ENCODE measurements around the gene HPRT1.
"Not testable (repeated sequence)": the region's sequence is repeated elsewhere in the genome, so short reads cannot be mapped to it uniquely, and the experiment has no call there.

HPRT1 gene

GRCh38 chrX:134460005-134460861 is at the start of gene HPRT1:
Gene HPRT1 (plus strand): TSS chrX:134460165. CDS start chrX:134460312, 147 bp downstream.
- no peak for DNase-seq (ENCODE audit: low read depth)

DNA sequence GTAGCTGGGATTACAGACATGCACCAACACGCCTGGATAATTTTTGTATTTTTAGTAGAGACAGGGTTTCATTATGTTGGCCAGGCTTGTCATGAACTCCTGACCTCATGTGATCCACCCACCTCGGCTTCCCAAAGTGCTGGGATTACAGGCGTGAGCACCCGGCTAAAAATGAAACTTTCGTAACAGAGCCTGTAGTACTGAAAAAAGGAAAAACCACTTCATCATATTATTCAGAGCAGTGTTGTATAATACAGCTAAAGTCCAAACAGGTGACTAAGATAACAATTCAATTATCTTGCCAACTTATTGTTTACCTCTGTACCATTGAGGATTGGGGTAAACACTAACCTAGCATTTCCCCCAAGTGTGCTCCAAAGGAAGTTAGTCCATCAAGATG is 43.9 kb upstream of the HPRT1 start:
- DNase-seq (ENCODE audit: low read depth) = no peak

GRCh38 chrX:134418317-134419113 is 41.5 kb upstream of the HPRT1 start:
- no peak for DNase-seq (ENCODE audit: low read depth)

GRCh38 chrX:134419784-134420183 is 40.2 kb upstream of the HPRT1 start:
- no peak for DNase-seq (ENCODE audit: low read depth)

- peak; percentile 2 for DNase-seq (ENCODE audit: low read depth)
Measured at GRCh38 chrX:134423606-134424005, 36.4 kb upstream of the HPRT1 start.

DNA sequence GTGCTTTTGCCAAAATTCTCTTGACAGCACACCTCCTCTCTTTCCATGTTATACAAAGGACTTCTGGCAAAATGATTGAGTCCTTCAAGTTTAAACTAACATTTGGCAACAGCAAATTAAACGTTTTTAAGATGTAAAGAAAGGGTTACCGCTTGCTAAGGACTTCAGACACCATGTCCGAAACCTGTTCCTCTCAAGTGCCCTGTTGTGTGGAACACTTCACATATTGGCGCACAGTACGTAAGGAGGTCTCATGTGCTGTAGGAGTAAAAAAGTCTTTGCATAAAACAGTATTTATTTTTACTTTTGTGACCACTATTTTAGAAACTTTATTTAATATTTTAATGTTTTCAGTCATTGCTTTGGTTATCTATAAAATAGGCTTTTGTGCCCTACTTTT is 33.7 kb upstream of the HPRT1 start:
- DNase-seq (ENCODE audit: low read depth) = no peak

- DNase-seq (ENCODE audit: low read depth) = peak; percentile 52
Measured at GRCh38 chrX:134431894-134432293, 28.1 kb upstream of the HPRT1 start.

DNA sequence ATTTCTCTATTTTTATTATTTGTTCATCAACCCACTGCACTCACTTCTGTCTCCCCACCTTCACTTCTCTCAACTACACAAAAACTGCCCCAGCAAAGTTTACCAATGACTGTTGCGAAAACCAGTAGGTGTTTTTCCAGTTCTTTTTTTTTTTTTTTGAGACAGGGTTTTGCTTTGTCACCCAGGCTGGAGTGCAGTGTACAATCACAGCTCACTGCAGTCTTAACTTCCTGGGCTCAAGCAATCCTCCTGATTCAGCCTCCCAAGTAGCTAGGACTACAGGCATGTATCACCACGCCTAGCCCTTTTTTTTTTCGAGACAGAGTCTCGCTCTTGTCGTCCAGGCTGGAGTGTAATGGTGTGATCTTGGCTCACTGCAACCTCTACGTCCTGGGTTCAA is 24.1 kb upstream of the HPRT1 start:
- DNase-seq (ENCODE audit: low read depth) = no peak

GRCh38 chrX:134443020-134443419 is 16.9 kb upstream of the HPRT1 start:
- no peak for DNase-seq (ENCODE audit: low read depth)

DNA sequence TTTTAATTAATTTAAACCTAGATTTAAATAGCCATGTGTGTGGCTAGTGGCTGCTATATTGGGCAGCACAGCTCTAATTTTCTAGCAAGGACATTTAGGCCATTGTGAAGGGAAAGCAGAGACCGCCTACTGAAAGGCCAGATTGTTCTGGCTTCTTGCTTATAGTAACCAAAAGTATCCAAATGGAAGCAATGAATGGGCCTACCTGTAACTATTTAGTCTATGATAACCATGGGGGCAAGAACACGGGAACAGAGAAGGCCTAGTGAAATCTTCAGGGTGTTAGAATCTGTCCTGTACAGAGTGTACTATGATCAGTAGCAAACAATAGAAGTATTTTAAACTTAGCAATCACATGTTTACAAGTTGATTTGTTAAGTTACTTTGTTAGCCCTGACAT is 16.5 kb upstream of the HPRT1 start:
- no peak for DNase-seq (ENCODE audit: low read depth)

DNA sequence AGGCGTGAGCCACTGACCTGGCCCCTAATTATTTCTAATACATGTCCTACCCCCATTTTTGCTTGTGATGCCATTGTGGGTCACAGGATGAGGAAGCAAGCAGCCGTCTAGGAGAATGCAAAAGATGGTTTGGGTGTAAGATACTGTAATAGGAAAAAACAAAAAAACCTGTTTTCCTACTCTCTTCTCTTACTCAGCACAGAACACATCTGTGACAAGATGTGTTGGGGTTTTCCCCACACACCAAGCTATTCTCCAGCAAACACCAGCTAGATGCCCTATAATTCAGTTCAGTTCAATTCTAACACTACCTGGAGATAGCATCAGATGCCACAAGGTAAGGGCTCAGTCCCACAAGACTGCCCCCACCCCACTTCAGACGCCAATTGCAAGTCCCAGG is 15.3 kb upstream of the HPRT1 start:
- no peak for DNase-seq (ENCODE audit: low read depth)

DNA sequence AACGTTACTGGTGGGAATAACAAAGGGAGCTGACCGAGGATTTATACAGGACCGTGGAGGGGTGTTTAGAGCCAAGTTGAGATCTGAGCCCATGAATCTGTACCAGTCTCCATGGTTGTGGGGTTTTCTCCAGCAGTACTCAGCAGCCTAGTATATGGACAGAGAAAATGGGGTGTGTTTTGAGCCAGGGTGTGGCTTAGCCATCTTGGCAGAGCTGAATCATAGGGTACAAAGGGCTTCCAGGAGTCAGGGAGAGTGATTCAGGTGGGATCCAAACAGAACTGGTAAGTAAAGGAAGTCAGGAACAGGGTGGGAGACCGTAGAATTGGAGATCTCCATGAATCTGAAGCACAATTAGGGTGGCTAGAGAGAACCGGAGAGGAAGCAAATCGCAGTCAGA is 7.4 kb upstream of the HPRT1 start:
- no peak for DNase-seq (ENCODE audit: low read depth)

DNA sequence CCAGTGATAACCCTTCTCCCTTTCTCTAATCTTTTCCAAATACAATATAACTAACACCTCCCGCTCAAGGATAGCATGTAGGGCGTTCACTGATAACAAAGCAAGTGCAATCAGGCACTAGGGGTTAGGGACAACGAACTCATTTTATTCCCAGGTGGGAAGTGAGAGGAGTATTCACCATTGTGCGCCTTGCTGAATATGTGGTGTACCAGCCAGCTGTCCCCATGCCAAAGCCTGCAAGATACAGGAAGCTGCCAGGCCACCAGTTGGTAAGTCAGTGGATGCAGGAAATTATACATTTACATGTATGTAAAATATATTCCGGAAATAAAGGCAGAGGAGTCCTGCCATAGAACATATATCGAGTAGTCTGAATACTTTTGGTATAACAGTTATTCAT is 6.3 kb upstream of the HPRT1 start:
- no peak for DNase-seq (ENCODE audit: low read depth)

GRCh38 chrX:134454506-134454905 is 5.5 kb upstream of the HPRT1 start:
- DNase-seq (ENCODE audit: low read depth) = no peak

DNA sequence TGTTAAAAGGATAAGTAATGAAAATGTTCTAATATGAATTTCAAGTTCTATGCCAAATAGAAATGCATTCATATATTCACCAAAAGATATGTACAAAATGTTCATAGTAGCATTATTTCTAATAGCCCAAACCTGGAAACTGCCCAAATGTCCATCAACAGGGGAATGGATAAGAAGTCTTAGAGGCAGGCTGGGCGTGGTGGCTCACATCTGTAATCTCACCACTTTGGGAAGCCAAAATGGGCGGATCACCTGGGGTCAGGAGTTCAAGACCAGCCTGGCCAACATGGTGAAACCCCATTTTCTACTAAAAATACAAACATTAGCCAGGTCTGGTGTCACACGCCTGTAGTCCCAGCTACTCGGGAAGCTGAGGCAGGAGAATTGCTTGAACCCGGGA is 2.3 kb upstream of the HPRT1 start:
- DNase-seq (ENCODE audit: low read depth) = no peak

DNA sequence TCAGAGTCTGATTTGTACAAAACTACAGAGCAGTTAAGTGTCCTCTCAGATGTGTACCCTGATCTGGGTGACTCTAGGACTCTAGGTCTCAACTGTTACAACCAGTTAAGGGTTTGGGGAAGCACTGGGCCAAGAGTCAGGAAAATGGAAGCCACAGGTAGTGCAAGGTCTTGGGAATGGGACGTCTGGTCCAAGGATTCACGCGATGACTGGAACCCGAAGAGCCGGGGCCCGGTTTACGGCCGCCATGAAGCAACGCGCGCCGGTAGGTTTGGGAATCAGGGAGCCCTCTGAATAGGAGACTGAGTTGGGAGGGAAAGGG is 321 bp upstream of the HPRT1 start:
- DNase-seq (ENCODE audit: low read depth) = no peak

- DNase-seq (ENCODE audit: low read depth) = no peak
Measured at GRCh38 chrX:134460862-134461220, 876 bp downstream of the HPRT1 start.

GRCh38 chrX:134461437-134461836 is 1.5 kb downstream of the HPRT1 start:
- DNase-seq (ENCODE audit: low read depth) = no peak

- no peak for DNase-seq (ENCODE audit: low read depth)
Measured at GRCh38 chrX:134462927-134463326, 3.0 kb downstream of the HPRT1 start.

DNA sequence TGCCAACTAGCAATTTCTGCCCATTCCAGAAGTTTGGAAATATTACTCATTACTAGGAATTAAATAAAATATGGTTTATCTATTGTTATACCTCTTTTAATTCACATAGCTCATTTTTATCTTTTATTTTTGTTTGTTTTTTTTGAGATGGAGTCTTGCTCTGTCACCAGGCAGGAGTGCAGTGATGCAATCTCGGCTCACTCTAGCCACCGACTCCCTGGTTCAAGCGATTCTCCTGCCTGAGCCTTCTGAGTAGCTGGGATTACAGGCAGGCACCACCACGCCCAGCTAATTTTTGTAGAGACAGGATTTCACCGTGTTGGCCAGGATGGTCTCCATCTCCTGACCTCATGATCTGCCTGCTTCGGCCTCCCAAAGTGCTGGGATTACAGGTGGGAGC is 4.5 kb downstream of the HPRT1 start:
- not testable (repeated sequence) for DNase-seq (ENCODE audit: low read depth)

GRCh38 chrX:134469486-134469885 is 9.5 kb downstream of the HPRT1 start:
- no peak for DNase-seq (ENCODE audit: low read depth)

DNA sequence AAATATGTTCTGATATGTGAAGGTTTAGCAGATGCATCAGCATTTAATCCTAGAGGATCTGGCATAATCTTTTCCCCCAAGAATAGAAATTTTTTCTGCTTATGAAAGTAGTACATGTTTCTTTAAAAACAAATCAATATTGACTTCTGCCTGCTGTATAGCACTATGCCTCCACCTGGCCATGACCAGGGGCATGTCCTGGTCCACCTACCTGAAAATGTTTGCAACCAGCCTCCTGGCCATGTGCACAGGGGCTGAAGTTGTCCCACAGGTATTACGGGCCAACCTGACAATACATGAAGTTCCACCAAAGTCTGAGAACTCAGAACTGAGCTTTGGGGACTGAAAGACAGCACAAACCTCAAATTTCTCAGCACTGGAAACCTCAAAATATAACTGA is 10.0 kb downstream of the HPRT1 start:
- no peak for DNase-seq (ENCODE audit: low read depth)

GRCh38 chrX:134472041-134472440 is 12.1 kb downstream of the HPRT1 start:
- DNase-seq (ENCODE audit: low read depth) = no peak

DNA sequence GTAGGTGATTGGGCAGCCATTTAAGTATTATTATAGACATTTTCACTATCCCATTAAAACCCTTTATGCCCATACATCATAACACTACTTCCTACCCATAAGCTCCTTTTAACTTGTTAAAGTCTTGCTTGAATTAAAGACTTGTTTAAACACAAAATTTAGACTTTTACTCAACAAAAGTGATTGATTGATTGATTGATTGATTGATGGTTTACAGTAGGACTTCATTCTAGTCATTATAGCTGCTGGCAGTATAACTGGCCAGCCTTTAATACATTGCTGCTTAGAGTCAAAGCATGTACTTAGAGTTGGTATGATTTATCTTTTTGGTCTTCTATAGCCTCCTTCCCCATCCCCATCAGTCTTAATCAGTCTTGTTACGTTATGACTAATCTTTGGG is 16.3 kb downstream of the HPRT1 start:
- no peak for DNase-seq (ENCODE audit: low read depth)
